GM12892 (cell line): ENCODE data around the gene FAM222B.

Source experiments
- POLR2A ChIP-seq: IDR thresholded peaks from 2 replicates; pipeline ENCODE4 v1.6.1; 2011; ENCODE audit warnings: low read depth, low read length, control low read depth
- TAF1 ChIP-seq: IDR thresholded peaks from 2 replicates; pipeline ENCODE4 v1.6.1; 2011; ENCODE audit warnings: low read depth, mild to moderate bottlenecking, control low read depth, low read length, borderline replicate concordance

GRCh38 chr17:28777178-28777577, 65.4 kb downstream of the FAM222B start:
- TF ChIP-seq TAF1 (no peak), POLR2A (no peak)
